Fibroblast of lung (primary cell): ENCODE data around the gene PRDX1.

Experiments used
- CTCF ChIP-seq, 2 donors: IDR thresholded peaks in 1 of 2; conservative IDR thresholded peaks in 1 of 2; 1 replicate in 1 of 2; 2 replicates in 1 of 2; pipeline ENCODE4 v1.5.1; 2011 to 2012; ENCODE audit warnings: low read length in 2 of 2, control low read depth in 1 of 2, inconsistent platforms in 1 of 2, low read depth in 1 of 2, mild to moderate bottlenecking in 1 of 2
- EZH2 ChIP-seq: IDR thresholded peaks from 2 replicates; pipeline ENCODE4 v1.5.1; 2012; ENCODE audit warnings: low read length, control low read depth, mild to moderate bottlenecking; ENCODE audit errors: missing control alignments

DNA sequence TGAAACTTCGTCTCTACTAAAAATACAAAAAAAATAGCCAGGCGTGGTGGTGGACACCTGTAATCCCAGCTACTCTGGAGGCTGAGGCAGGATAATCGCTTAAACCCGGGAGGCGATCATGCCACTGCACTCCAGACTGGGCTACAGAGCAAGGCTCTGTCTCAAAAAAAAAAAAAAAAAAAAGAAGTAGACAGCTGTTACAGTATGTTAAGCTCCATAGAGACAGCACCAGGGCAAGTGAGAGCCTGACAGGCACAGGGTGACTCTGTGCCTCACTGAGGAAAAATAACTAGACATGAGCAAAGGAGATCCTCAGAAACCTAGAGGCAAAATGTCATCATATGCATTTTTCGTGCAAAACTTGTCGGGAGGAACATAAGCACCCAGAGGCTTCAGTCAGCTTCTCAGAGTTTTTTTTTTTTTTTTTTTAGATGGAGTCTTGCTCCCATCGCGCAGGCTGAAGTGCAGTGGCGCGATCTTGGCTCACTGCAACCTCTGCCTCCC is 9.0 kb upstream of the PRDX1 start:
- TF ChIP-seq CTCF (conservative IDR thresholded peaks at IDR 0.05 in 1 of 2, IDR thresholded peaks at IDR 0.05 in 1 of 2; ENCODE audit: low read depth in 1 of 2, low read length in 2 of 2) = no peak
- TF ChIP-seq EZH2 = no peak
